ENCODE results near the gene PTPDC1. TPM values are rescaled to one million over a fixed set of nuclear protein-coding genes. Genes with fewer than 3 reads are reported as not detected.

Gene PTPDC1
- total RNA-seq, 1 donor from 2014 or later: 13.6 TPM

- no peak for DNase-seq (ENCODE audit: low spot score)
These were observed 56.8 kb downstream of the PTPDC1 start for GRCh38 chr9:94140791-94141790.

GRCh38 chr9:94142353-94142752 is 58.1 kb downstream of the PTPDC1 start:
- DNase-seq (ENCODE audit: low spot score): no peak

DNA sequence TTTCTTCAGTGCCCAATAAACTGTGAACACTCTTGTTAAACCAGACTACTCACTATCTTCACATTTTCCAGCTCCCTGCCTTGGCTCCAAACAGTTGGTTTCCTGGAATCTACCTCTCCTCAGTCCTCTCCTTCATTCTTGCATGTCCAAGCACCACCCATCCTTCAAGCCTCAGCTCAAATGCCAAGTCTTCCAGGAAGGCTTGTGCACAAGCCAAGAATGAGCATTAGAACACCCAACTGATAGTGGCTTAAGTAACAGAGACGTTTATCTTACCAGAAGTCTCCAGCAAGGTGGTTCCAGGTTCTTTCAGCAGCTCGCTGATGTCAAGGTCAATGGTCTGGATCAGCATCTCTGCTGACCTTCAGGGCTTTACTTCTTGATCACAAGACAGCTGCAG is 60.1 kb downstream of the PTPDC1 start:
- no peak for DNase-seq (ENCODE audit: low spot score)

GRCh38 chr9:94145640-94146039 is 61.4 kb downstream of the PTPDC1 start:
- no peak for DNase-seq (ENCODE audit: low spot score)

DNA sequence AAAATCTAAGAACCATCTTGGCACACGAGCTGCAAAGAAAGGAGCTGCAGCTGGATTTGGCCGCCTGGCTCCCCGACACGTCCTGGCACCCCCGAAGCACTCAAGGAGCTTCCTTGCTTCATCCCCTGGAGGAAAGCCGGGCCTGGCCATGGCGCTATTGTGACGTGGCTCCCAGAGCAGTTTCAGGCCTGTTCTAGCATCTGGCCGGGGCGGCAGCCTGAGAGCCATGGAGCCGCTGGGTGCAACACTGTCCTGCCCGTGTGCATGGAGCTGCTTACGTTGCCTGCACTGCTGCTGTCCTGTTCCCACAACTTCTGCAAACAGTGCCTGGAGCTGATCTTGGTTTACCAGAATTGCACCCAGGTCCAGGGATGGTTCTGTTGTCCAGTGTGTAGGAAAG is 63.5 kb downstream of the PTPDC1 start:
- DNase-seq (ENCODE audit: low spot score): no peak

- no peak for DNase-seq (ENCODE audit: low spot score)
These were observed 64.2 kb downstream of the PTPDC1 start for GRCh38 chr9:94148419-94148818.

- no peak for DNase-seq (ENCODE audit: low spot score)
These were observed 65.4 kb downstream of the PTPDC1 start for GRCh38 chr9:94149696-94150095.

DNA sequence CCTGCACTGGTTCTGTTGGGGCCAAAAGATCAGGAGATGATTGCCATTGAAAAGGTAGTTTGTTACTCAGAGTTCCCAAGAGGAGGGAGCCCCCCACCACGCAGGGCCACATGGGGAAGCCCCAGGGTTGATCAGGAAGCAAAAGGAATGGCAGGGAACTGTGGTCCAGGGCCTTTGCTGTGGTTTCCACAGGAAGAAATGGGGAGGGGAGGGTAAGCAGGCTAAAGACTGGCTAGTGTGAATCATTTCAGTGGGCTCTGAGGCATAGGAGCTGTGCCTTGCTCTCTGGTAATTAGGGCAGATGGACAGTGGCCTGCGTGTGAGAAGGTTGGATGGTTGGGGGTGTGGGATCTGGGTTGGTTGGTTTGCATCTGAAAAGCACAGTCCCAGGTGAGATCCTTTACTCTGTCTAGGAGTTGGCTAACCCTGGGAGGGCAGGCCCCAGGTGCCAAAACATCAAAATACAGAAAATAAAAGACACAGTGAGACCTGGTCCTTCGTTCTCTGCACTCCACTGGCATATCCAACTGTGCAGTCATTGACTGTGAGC is 66.1 kb downstream of the PTPDC1 start:
- no peak for DNase-seq (ENCODE audit: low spot score)

DNA sequence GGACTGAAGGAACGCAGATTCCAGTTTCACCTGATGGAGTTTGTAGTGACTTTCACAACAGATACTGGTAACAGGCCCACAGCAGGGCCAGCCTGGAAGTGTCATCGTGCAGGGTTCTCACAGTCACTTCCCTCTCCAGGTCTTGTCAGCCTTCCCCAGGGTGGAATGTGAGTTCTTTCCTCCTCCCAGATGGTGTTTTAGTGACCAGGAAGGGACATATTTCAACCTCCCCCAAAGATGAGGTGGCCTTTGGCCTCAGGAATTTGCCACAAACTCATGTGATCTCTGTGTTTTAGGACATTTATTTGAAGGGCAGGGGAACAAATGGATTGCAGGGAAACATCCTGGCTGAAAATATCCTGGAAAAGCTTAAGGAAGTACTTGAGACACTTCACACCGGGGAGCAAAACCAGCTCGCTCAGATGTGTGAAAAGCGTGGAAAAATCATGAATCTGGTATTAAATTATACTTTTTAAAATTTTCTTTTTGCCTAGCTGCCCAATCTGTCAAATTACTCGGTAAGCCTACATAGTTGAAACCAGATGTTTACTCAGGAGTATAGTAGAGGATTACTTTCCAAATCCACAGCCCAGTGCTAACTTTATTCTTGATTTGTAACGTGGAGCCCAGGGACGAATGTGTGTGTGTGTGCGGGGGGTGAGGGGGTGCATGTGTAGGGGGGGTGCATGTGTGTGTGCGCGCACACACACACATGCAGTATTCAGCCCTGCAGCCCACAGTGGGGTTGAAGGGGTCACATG is 66.8 kb downstream of the PTPDC1 start:
- no peak for DNase-seq (ENCODE audit: low spot score)

GRCh38 chr9:94153905-94154304 is 69.6 kb downstream of the PTPDC1 start:
- no peak for DNase-seq (ENCODE audit: low spot score)

GRCh38 chr9:94156348-94157049 is 72.2 kb downstream of the PTPDC1 start:
- DNase-seq (ENCODE audit: low spot score): no peak

GRCh38 chr9:94157050-94157801 is 73.0 kb downstream of the PTPDC1 start:
- no peak for DNase-seq (ENCODE audit: low spot score)

Other genes with a start within 250 kb of the PTPDC1 start
- gene BARX1, start 129.1 kb upstream of the PTPDC1 start, total RNA-seq: not detected
- 4.6 TPM for gene ZNF169, start 174.8 kb downstream of the PTPDC1 start, total RNA-seq
- not detected for gene NUTM2F, start 244.2 kb downstream of the PTPDC1 start, total RNA-seq